NCI-H1417 (cell line): ENCODE results near the gene ZNF140.

Source experiments
- DNase-seq, 3 experiments: peaks; one replicate each; lab custom pipeline; 2025; lab: John Stamatoyannopoulos, UW

Gene ZNF140

DNA sequence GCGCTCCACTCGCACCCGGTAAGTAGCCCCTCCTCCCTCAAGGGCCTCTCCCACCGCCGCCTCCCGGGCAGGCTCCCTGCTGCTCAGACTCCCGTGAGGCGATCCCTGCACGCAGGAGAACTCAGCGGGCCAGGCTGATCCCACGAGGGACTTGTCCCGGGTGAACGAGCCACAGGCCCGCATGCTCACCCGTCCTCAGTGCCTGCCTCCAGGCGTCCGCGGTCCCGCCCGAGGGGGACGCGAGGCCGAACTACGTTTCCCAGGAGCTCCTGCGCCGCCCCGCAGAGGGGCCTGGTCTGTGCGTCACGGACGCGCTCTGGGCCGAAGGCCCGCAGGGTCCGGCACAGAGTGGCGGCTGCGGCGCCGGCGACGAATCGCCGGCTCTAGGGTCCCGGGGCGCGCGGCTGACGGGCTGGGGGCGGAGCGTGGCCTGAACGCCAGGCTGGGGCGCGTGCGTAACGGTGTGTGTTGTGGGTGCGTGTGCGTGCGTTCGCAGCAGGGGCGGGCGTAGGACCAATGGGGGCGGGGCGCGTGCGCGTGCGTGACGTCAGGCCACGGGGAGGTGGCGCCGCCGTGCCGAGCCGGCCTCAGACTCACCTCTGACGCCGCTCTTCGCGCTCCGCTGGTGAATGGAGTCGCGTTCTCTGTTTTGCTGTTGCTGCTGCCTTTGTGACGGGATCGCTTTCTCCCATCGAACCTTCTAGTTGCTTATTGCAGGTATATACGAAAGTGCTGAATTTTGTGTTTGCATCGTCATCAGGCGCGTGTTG lies 49.5 kb downstream of the ZNF140 start, which contains the start of the genes ZNF10 and ZNF891:
TSS of gene ZNF10 (plus strand) at position 590 of the 770 bp plus-strand sequence. CDS start 13,866 bp downstream, outside the sequence.
TSS of gene ZNF891 (minus strand) at position 237 of the 770 bp plus-strand sequence. CDS start 8,356 bp downstream, outside the sequence.
- peak; percentile 97 to 98 (median 97) for DNase-seq

- DNase-seq = peak in 2 of 3 experiments; percentile 50 to 87
Observed at GRCh38 chr12:133130808-133131128, 50.0 kb downstream of the ZNF140 start.

DNA sequence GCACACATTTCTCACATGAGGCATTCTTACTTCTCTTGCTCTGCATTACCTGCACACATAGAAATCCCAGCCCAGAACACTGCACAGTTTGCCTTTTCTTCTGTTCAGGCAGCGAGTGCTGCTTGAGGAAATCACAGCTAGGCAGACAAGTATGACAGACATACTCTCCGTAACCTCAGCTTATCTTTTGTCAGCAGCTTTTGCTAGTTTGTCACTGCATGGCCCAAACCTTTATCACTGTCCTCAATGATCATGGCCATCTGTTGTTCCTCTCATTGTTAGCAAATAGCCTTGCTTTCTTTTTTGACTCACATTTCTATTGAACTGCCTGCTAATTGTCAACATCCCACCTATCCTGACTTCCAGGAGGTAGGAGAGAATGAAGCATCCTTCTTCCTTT lies 55.0 kb downstream of the ZNF140 start:
- DNase-seq = no peak

- DNase-seq = no peak
Observed at GRCh38 chr12:133145981-133146380, 65.3 kb downstream of the ZNF140 start.

DNA sequence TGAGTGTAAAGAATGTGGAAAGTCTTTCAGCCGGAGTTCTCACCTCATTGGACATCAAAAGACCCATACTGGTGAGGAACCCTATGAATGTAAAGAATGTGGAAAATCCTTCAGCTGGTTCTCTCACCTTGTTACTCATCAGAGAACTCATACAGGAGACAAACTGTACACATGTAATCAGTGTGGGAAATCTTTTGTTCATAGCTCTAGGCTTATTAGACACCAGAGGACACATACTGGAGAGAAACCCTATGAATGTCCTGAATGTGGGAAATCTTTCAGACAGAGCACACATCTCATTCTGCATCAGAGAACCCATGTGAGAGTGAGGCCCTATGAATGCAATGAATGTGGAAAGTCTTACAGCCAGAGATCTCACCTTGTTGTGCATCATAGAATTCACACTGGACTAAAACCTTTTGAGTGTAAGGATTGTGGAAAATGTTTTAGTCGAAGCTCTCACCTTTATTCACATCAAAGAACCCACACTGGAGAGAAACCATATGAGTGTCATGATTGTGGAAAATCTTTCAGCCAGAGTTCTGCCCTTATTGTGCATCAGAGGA lies 75.5 kb downstream of the ZNF140 start:
- no peak for DNase-seq
